HG02678 (cell line): ENCODE measurements around the gene IGSF11.
"Not testable (repeated sequence)": the region's sequence is repeated elsewhere in the genome, so short reads cannot be mapped to it uniquely, and the experiment has no call there.

Experiments
- ATAC-seq: cut with Tn5 transposase; IDR thresholded peaks from one replicate; pipeline ENCODE4 v1.9.1; 2021; ENCODE audit warnings: mild to moderate bottlenecking, moderate library complexity; ENCODE audit not compliant: unreplicated experiment

The IGSF11 gene

GRCh38 chr3:119034256-119035013 is at the start of gene IGSF11:
Gene IGSF11 (minus strand): TSS chr3:119034846. CDS start chr3:119034582, 264 bp downstream.
- peak; percentile 98 for ATAC-seq

GRCh38 chr3:119080364-119080763 is 45.7 kb upstream of the IGSF11 start:
- no peak for ATAC-seq

GRCh38 chr3:119073258-119074001 is 38.8 kb upstream of the IGSF11 start:
- ATAC-seq: no peak

- ATAC-seq: not testable (repeated sequence)
Observed at GRCh38 chr3:119072451-119072850, 37.8 kb upstream of the IGSF11 start.

GRCh38 chr3:119069725-119070124 is 35.1 kb upstream of the IGSF11 start:
- no peak for ATAC-seq

GRCh38 chr3:119063471-119063870 is 28.8 kb upstream of the IGSF11 start:
- ATAC-seq: no peak

GRCh38 chr3:119062892-119063291 is 28.2 kb upstream of the IGSF11 start:
- ATAC-seq: no peak

- no peak for ATAC-seq
Observed at GRCh38 chr3:119044593-119044992, 9.9 kb upstream of the IGSF11 start.

- ATAC-seq: no peak
Observed at GRCh38 chr3:119042162-119042561, 7.5 kb upstream of the IGSF11 start.

- ATAC-seq: no peak
Observed at GRCh38 chr3:119035014-119035346, 334 bp upstream of the IGSF11 start.

- ATAC-seq: no peak
Observed at GRCh38 chr3:119033393-119034255, 1.0 kb downstream of the IGSF11 start.

GRCh38 chr3:119025171-119025795 is 9.4 kb downstream of the IGSF11 start:
- no peak for ATAC-seq

- no peak for ATAC-seq
Observed at GRCh38 chr3:119019767-119020518, 14.7 kb downstream of the IGSF11 start.

GRCh38 chr3:119018690-119019463 is 15.8 kb downstream of the IGSF11 start:
- ATAC-seq: no peak

- ATAC-seq: no peak
Observed at GRCh38 chr3:119015942-119016341, 18.7 kb downstream of the IGSF11 start.

GRCh38 chr3:119013951-119014350 is 20.7 kb downstream of the IGSF11 start:
- ATAC-seq: no peak

GRCh38 chr3:119011528-119011927 is 23.1 kb downstream of the IGSF11 start:
- ATAC-seq: no peak

GRCh38 chr3:118997190-118997589 is 37.5 kb downstream of the IGSF11 start:
- no peak for ATAC-seq

- no peak for ATAC-seq
Observed at GRCh38 chr3:118991775-118992174, 42.9 kb downstream of the IGSF11 start.
